Activated CD4-positive, alpha-beta T cell treated with anti-CD3 and anti-CD28 coated beads, Interleukin-2, amount 50 U/mL, for 48 hours (primary cell): Measurements from ENCODE around the gene OCRL.
"Not testable (repeated sequence)": the region's sequence is repeated elsewhere in the genome, so short reads cannot be mapped to it uniquely, and the experiment has no call there.

ENCODE experiments used
- DNase-seq, 2 experiments: peaks; one replicate each; pipeline ENCODE4 v3.0.0-alpha.2; 2020

The OCRL gene

GRCh38 chrX:129540722-129541184 is 694 bp downstream of the OCRL start:
- DNase-seq: no peak

- DNase-seq: no peak
Observed at GRCh38 chrX:129544780-129545179, 4.7 kb downstream of the OCRL start.

GRCh38 chrX:129545408-129545807 is 5.3 kb downstream of the OCRL start:
- DNase-seq: no peak

GRCh38 chrX:129549124-129549523 is 9.1 kb downstream of the OCRL start:
- DNase-seq: no peak

- DNase-seq: no peak
Observed at GRCh38 chrX:129553619-129554288, 13.7 kb downstream of the OCRL start.

GRCh38 chrX:129554816-129555215 is 14.8 kb downstream of the OCRL start:
- not testable (repeated sequence) for DNase-seq

- no peak for DNase-seq
Observed at GRCh38 chrX:129556806-129557315, 16.8 kb downstream of the OCRL start.

- no peak for DNase-seq
Observed at GRCh38 chrX:129557844-129558480, 17.9 kb downstream of the OCRL start.

GRCh38 chrX:129559783-129560182 is 19.7 kb downstream of the OCRL start:
- DNase-seq: no peak

- DNase-seq: no peak
Observed at GRCh38 chrX:129561453-129561852, 21.4 kb downstream of the OCRL start.

GRCh38 chrX:129564345-129564744 is 24.3 kb downstream of the OCRL start:
- DNase-seq: not testable (repeated sequence)

- DNase-seq: no peak
Observed at GRCh38 chrX:129565046-129565650, 25.1 kb downstream of the OCRL start.

GRCh38 chrX:129566073-129566472 is 26.0 kb downstream of the OCRL start:
- DNase-seq: no peak

GRCh38 chrX:129568349-129568748 is 28.3 kb downstream of the OCRL start:
- DNase-seq: no peak

GRCh38 chrX:129572422-129572821 is 32.4 kb downstream of the OCRL start:
- no peak for DNase-seq

- DNase-seq: not testable (repeated sequence)
Observed at GRCh38 chrX:129573652-129574051, 33.6 kb downstream of the OCRL start.

- DNase-seq: no peak
Observed at GRCh38 chrX:129574214-129574613, 34.2 kb downstream of the OCRL start.

- DNase-seq: no peak
Observed at GRCh38 chrX:129576539-129576938, 36.5 kb downstream of the OCRL start.

GRCh38 chrX:129577473-129577872 is 37.4 kb downstream of the OCRL start:
- DNase-seq: no peak

GRCh38 chrX:129577877-129578276 is 37.8 kb downstream of the OCRL start:
- DNase-seq: no peak

- DNase-seq: no peak
Observed at GRCh38 chrX:129581904-129582303, 41.8 kb downstream of the OCRL start.

GRCh38 chrX:129585167-129585566 is 45.1 kb downstream of the OCRL start:
- no peak for DNase-seq

GRCh38 chrX:129585691-129586090 is 45.6 kb downstream of the OCRL start:
- DNase-seq: no peak

- DNase-seq: no peak
Observed at GRCh38 chrX:129586446-129586845, 46.4 kb downstream of the OCRL start.
